ENCODE results near the gene TSPOAP1. TPM values are rescaled to one million over a fixed set of nuclear protein-coding genes. Genes with fewer than 3 reads are reported as not detected.

Gene TSPOAP1
- total RNA-seq, 2 experiments from 2014 or later, result 13.7 to 15.4 TPM

- Mint-ChIP-seq H3K27ac (no peak overlapping the region), H3K4me1 (peaks cover 5% of the 10 kb centered on the region), H3K4me3 (no peak overlapping the region), H3K36me3 (no peaks in the 10 kb centered on the region), H3K9me3 (no peaks in the 10 kb centered on the region), H3K27me3 (peaks cover 45% of the 10 kb centered on the region)
- no peak for DNase-seq
Observed at GRCh38 chr17:58279736-58280479, 48.7 kb downstream of the TSPOAP1 start.

DNA sequence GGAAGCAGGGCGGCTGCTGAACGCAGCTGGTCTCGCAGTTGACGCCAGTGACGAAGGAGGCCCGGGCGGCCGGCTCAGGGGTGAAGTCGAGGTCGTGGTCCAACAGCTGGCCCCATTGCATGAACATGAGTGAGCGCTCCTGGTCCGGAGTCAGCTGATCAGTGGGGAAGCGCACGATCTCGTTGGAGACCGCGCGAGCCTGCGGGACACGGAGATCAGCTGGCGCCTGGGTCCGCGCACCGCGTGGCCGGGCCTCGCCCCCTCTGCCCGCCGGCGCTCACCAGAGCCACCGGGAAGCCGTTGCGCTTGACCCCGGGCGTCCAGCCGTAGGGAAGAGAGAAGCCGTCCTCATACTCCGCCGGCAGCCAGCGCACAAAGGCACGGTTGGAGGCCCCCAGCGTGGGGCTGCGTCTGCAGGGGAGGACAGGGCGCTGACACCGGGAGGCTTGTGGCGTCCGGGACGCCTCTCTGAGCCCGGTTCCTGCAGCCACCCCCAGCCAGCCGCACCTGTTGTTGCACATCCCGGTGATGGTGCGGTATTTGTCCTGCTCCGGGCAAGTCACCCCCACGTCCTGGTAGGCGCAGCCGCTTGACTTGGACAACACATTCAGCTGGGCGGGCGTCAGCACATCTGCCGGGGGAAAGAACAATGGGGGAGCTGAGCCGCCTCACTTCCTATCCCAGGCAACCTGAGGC lies 49.4 kb downstream of the TSPOAP1 start:
- Mint-ChIP-seq H3K27ac (no peak overlapping the region), H3K27me3 (peaks cover 39% of the 10 kb centered on the region), H3K4me1 (peaks cover 5% of the 10 kb centered on the region), H3K36me3 (no peaks in the 10 kb centered on the region), H3K9me3 (no peaks in the 10 kb centered on the region), H3K4me3 (no peak overlapping the region)
- no peak for DNase-seq

DNA sequence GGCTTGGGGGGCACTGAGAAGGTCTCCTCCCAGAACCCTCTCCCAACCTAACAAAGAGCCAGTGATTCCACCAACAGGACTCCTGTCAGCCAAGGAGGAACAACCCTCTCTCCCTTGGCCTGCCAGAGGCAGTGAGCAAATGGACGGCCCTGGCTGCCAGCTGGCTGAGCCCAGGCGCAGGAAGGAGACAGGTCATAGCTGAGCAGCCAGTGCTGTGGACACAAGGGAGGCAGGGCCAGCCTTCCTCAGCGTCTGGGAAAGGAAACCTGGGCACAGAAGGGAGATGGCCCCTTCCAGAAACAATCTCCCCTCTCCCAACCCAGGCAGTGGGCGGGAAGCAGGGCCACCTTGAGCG lies 50.0 kb downstream of the TSPOAP1 start:
- Mint-ChIP-seq H3K4me1 (peaks cover 5% of the 10 kb centered on the region), H3K4me3 (no peak overlapping the region), H3K27me3 (peaks cover 35% of the 10 kb centered on the region), H3K9me3 (no peaks in the 10 kb centered on the region), H3K36me3 (no peaks in the 10 kb centered on the region), H3K27ac (no peak overlapping the region)
- no peak for DNase-seq

DNA sequence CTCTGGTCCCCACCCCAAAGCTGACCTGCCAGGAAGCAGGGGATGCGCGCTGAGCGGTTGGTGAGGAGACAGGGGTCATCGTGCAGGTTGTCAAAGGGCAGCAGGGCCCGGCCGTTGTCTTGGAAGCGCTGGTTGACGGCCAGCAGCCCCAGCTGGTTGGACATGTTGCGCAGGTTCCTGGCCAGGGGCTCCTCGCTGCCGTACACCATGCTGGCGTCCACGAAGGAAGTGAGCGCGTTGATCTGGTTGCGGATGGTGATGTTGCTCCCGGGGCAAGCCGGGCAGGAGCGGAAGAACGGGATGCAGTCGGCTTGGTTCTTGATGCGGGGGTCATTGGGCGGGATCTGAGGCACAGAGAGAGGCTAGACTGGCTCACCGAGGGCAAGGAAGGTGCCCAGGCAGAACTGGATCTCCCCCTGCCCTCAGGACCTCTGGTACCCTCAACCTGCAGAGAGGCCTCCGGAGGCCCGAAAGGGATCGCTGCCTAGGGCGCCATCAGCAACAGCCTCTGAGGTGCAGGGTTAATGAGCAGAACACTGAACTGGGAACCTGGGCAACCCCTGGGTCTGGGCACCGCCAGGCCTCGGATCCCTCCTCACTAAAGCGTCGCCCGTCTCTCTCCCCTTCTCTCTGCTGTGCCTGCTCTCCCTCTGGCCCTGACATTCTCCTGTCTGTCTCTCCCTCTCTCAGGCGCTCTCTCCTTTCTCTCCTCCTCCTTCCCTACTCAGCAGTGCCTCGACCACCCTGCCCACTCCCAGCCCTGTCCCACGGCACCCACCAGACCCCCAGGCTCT lies 50.6 kb downstream of the TSPOAP1 start:
- Mint-ChIP-seq H3K36me3 (no peaks in the 10 kb centered on the region), H3K4me1 (peaks cover 5% of the 10 kb centered on the region), H3K9me3 (no peaks in the 10 kb centered on the region), H3K4me3 (no peak overlapping the region), H3K27me3 (peaks cover 33% of the 10 kb centered on the region), H3K27ac (no peak overlapping the region)
- no peak for DNase-seq

- DNase-seq, result no peak
- Mint-ChIP-seq H3K4me1 (peaks cover 5% of the 10 kb centered on the region), H3K9me3 (no peaks in the 10 kb centered on the region), H3K36me3 (no peaks in the 10 kb centered on the region), H3K4me3 (no peak overlapping the region), H3K27me3 (peaks cover 33% of the 10 kb centered on the region), H3K27ac (no peak overlapping the region)
Observed at GRCh38 chr17:58277107-58277801, 51.3 kb downstream of the TSPOAP1 start.

- H3K36me3 Mint-ChIP-seq, result no peaks in the 10 kb centered on the region
- H3K4me1 Mint-ChIP-seq, result peaks cover 5% of the 10 kb centered on the region
- DNase-seq, result no peak
- H3K27me3 Mint-ChIP-seq, result peaks cover 33% of the 10 kb centered on the region
- no peaks in the 10 kb centered on the region for H3K9me3 Mint-ChIP-seq
- H3K27ac Mint-ChIP-seq, result no peak overlapping the region
- no peak overlapping the region for H3K4me3 Mint-ChIP-seq
Observed at GRCh38 chr17:58276423-58276822, 52.2 kb downstream of the TSPOAP1 start.

DNA sequence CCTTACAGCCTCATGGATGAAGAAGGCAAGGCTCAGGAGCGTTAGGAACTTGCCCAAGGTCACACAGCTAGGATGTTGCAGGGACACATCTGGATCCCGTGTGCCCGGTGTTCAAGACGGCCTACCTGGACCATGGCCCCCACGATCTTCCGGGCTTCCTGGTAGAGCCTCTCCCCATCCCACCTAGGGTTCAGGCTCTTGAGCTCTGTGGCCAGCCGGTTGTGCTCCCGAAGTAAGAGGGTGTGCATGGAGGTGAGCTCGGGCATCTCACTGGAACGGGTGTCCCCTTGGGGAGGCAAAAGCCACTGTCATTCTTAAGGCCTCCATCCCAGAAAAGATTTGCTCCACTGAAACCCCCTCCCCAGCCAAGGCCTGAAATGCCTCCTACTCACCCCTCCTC lies 53.2 kb downstream of the TSPOAP1 start:
- no peak for DNase-seq
- Mint-ChIP-seq H3K4me1 (peaks cover 5% of the 10 kb centered on the region), H3K36me3 (no peaks in the 10 kb centered on the region), H3K4me3 (no peak overlapping the region), H3K27ac (no peak overlapping the region), H3K9me3 (no peaks in the 10 kb centered on the region), H3K27me3 (peaks cover 31% of the 10 kb centered on the region)

- Mint-ChIP-seq H3K9me3 (no peaks in the 10 kb centered on the region), H3K4me1 (no peaks in the 10 kb centered on the region), H3K36me3 (no peaks in the 10 kb centered on the region), H3K4me3 (no peak overlapping the region), H3K27me3 (peaks cover 15% of the 10 kb centered on the region), H3K27ac (no peak overlapping the region)
- DNase-seq, result no peak
Observed at GRCh38 chr17:58273453-58274104, 55.0 kb downstream of the TSPOAP1 start.

DNA sequence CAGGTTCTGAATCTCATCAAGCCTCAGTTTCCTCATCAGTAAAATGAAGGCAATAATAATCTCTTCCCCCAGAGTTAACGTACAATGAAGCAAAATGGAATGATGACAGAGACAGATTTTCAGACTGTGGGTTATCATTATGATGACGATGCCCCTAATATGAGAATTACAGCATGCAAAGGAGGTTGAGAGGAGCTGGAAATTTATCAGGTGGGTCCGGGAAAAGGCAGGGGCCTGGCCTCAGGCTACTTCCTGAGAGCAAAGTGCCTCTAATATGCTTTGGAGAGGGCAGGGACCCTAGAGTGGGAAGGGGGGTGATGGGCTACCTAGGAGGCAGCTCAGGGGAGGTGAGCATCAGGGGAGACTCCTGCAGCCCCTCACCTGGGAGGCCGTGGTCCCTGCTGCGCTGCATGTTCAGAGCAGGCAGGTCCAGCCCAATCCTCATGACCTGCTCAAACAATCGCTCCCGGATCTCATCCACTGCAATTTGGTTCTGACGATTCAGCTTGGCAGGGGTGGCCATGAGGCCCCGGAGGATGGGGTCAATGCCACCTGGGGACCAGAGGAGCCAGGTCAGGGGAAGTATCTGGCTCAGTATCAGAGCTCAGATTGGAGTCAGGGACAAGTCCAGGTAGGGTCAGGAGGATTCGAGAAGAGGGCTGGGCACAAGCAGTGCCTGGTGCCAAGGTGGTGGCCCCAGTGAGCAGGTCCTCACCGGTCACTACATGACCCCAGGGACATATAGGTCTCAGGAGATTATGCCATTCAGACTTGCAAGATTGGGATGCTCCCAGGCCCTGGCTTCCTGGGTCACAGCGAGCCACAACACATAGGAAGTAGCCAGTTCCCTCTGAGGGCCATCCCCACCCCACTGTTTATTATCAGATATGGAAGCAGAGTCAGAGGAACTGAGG lies 56.0 kb downstream of the TSPOAP1 start:
- Mint-ChIP-seq H3K36me3 (no peaks in the 10 kb centered on the region), H3K4me1 (no peaks in the 10 kb centered on the region), H3K27me3 (peaks cover 6% of the 10 kb centered on the region), H3K4me3 (no peak overlapping the region), H3K27ac (no peak overlapping the region), H3K9me3 (no peaks in the 10 kb centered on the region)
- DNase-seq, result no peak

GRCh38 chr17:58271216-58271931 lies 57.2 kb downstream of the TSPOAP1 start:
- Mint-ChIP-seq H3K9me3 (no peaks in the 10 kb centered on the region), H3K4me3 (no peak overlapping the region), H3K36me3 (no peaks in the 10 kb centered on the region), H3K4me1 (no peaks in the 10 kb centered on the region), H3K27ac (no peak overlapping the region), H3K27me3 (peaks cover 15% of the 10 kb centered on the region)
- DNase-seq, result no peak

- Mint-ChIP-seq H3K9me3 (no peaks in the 10 kb centered on the region), H3K4me1 (no peaks in the 10 kb centered on the region), H3K27me3 (peaks cover 17% of the 10 kb centered on the region), H3K4me3 (no peak overlapping the region), H3K27ac (no peak overlapping the region), H3K36me3 (no peaks in the 10 kb centered on the region)
- DNase-seq, result no peak
Observed at GRCh38 chr17:58270476-58271215, 57.9 kb downstream of the TSPOAP1 start.

DNA sequence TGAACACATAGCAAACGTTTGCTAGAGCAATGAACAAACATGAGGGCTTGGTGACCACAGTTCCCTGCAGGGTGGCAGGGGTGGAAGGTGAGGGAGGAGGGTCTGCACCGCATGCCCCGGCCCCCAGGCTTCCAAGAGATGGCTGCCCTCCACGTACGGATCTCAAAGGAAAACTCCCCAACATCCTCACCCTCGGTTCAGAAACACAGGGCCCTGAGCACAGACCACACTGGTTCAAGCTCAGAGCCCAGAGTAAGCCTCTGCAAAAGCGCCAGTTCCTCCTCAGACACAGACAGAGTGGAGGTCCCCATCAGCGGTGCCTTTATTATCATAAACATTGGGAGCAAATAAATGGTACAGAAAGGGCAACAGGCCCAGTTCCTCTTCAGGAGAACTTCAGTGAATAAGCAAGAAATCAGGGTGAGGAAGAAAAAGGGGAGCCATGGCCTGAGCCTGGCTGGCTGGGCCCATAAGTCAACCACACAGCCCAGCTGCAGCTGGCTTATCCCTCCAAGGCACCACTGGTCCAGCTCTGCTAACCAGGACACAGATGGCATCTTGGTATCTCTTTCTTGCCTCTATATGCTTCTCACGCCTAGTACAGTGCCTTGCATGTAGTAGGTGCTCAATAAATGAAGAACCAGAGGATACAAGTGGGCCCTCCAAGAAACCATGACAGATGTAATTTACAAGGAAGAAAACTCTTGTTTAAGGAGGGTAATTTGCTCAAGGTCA lies 58.9 kb downstream of the TSPOAP1 start:
- no peaks in the 10 kb centered on the region for H3K4me1 Mint-ChIP-seq
- H3K36me3 Mint-ChIP-seq, result no peaks in the 10 kb centered on the region
- DNase-seq, result no peak
- peaks cover 19% of the 10 kb centered on the region for H3K27me3 Mint-ChIP-seq
- H3K4me3 Mint-ChIP-seq, result no peak overlapping the region
- H3K27ac Mint-ChIP-seq, result no peak overlapping the region
- H3K9me3 Mint-ChIP-seq, result no peaks in the 10 kb centered on the region

All from activated naive CD8-positive, alpha-beta T cell treated with anti-CD3 and anti-CD28 coated beads for 36 hours (primary cell).